ENCODE data around the gene WWOX.

WWOX gene

DNA sequence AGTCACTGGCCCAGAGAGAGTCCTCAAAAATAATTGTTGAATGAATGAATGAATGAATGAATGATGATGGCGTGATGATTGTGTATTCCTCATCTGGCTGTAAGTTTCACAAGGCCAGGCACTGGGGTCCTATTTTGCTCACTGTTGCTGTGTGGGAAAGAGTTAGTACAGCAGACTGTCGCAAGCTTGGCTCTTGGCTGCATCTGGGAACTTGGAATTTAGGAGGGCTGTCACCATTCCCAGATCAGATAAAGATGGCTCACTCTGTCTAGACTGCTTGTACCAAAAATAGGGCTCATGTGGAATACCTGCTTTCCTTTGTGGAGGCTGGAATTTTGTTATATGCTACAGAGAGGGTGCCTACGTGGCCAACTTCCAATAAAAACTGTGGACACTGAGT lies 530.6 kb downstream of the WWOX start:
- Histone ChIP-seq H3K4me1 (ENCODE audit: control insufficient read depth in 2 of 2, insufficient read depth in 2 of 2, low read length in 2 of 2) (no peaks in the 10 kb centered on the region), H3K9ac (ENCODE audit: low read depth in 1 of 2, low read length in 2 of 2) (no peak overlapping the region), H3K9me3 (ENCODE audit: control insufficient read depth in 2 of 2, low read length in 2 of 2) (no peaks in the 10 kb centered on the region), H3K36me3 (ENCODE audit: control insufficient read depth in 2 of 2, insufficient read depth in 2 of 2, low read length in 2 of 2) (no peaks in the 10 kb centered on the region), H3K27me3 (ENCODE audit: control insufficient read depth in 2 of 2, insufficient read depth in 2 of 2, low read length in 2 of 2) (no peaks in the 10 kb centered on the region), H3K4me3 (ENCODE audit: low read length in 2 of 2) (no peak overlapping the region), H3K27ac (ENCODE audit: low read depth in 2 of 2, low read length in 2 of 2) (no peak overlapping the region)

DNA sequence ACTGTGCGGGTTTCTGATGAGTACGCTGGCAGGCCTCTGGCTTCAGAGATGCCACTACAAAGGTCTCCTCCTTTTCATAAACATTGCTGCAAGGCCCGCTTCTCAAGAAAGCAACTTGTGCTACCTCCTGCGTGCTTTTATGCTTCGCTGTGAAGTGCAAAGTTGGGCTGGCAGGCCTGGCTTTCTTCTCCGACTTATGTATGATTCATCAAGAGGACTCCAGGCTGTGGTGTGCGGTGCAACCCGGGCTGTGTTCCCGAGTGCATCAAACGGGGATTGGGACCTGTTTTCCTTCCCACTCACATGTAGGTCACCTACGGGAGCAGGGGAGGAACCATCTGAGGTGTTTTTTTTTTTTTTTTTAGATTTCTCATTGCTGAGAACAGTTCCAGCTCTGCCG lies 534.1 kb downstream of the WWOX start:
- no peaks in the 10 kb centered on the region for H3K4me1 ChIP-seq (ENCODE audit: control insufficient read depth in 2 of 2, insufficient read depth in 2 of 2, low read length in 2 of 2)
- no peak overlapping the region for H3K4me3 ChIP-seq (ENCODE audit: low read length in 2 of 2)

DNA sequence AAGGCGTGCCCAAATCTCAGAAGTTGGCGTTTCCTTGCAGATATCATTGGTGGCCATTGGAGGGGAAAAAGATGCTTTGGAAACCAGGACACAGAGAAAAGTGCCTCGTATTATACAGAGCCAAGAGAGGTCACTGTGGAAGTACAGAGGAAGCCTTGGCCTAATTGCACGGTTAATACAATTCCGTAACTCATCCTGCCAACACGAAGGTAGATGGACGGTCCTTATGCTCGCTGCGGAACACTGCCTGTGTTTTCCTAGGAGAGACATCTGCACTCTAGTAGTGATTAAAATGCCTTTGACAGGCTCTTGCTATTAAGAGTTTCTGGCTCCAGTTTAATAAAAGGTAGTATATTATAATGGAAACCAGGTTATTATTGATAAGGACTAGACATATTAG lies 536.4 kb downstream of the WWOX start:
- H3K4me3 ChIP-seq (ENCODE audit: low read length in 2 of 2) = no peak overlapping the region
- no peaks in the 10 kb centered on the region for H3K4me1 ChIP-seq (ENCODE audit: control insufficient read depth in 2 of 2, insufficient read depth in 2 of 2, low read length in 2 of 2)
- no peak overlapping the region for H3K27ac ChIP-seq (ENCODE audit: low read depth in 2 of 2, low read length in 2 of 2)
- H3K27me3 ChIP-seq (ENCODE audit: control insufficient read depth in 2 of 2, insufficient read depth in 2 of 2, low read length in 2 of 2) = no peaks in the 10 kb centered on the region
- no peaks in the 10 kb centered on the region for H3K36me3 ChIP-seq (ENCODE audit: control insufficient read depth in 2 of 2, insufficient read depth in 2 of 2, low read length in 2 of 2)
- no peak overlapping the region for H3K9ac ChIP-seq (ENCODE audit: low read depth in 1 of 2, low read length in 2 of 2)
- H3K9me3 ChIP-seq (ENCODE audit: control insufficient read depth in 2 of 2, low read length in 2 of 2) = no peaks in the 10 kb centered on the region

More for the DNA sequence above, 534.1 kb downstream of the WWOX start:
- Histone ChIP-seq H3K27me3 (ENCODE audit: control insufficient read depth in 2 of 2, insufficient read depth in 2 of 2, low read length in 2 of 2) (no peaks in the 10 kb centered on the region), H3K9ac (ENCODE audit: low read depth in 1 of 2, low read length in 2 of 2) (no peak overlapping the region), H3K36me3 (ENCODE audit: control insufficient read depth in 2 of 2, insufficient read depth in 2 of 2, low read length in 2 of 2) (no peaks in the 10 kb centered on the region), H3K27ac (ENCODE audit: low read depth in 2 of 2, low read length in 2 of 2) (no peak overlapping the region), H3K9me3 (ENCODE audit: control insufficient read depth in 2 of 2, low read length in 2 of 2) (no peaks in the 10 kb centered on the region)

DNA sequence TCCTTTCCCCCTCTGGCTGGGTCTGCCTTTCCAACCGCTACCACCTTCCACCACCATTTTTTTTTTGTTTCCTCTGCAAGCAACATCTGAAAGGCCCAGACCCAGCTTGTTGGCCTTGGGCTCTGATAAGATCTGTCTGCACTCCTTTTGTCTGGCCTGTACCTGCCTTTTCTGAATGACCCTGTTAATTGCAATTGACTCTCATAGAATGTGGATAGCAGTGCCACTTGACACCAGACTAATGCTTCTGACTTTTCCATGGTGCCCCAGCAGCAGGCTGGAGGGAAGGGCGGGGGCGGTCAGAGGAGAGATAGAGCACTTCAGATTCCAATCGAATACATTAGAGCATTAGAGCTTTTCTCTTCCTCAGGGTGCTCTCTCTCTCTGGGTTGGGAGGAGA lies 538.9 kb downstream of the WWOX start:
- no peaks in the 10 kb centered on the region for H3K9me3 ChIP-seq (ENCODE audit: control insufficient read depth in 2 of 2, low read length in 2 of 2)
- no peak overlapping the region for H3K27ac ChIP-seq (ENCODE audit: low read depth in 2 of 2, low read length in 2 of 2)
- no peak overlapping the region for H3K9ac ChIP-seq (ENCODE audit: low read depth in 1 of 2, low read length in 2 of 2)
- H3K4me3 ChIP-seq (ENCODE audit: low read length in 2 of 2) = no peak overlapping the region
- no peaks in the 10 kb centered on the region for H3K4me1 ChIP-seq (ENCODE audit: control insufficient read depth in 2 of 2, insufficient read depth in 2 of 2, low read length in 2 of 2)
- no peaks in the 10 kb centered on the region for H3K27me3 ChIP-seq (ENCODE audit: control insufficient read depth in 2 of 2, insufficient read depth in 2 of 2, low read length in 2 of 2)
- no peaks in the 10 kb centered on the region for H3K36me3 ChIP-seq (ENCODE audit: control insufficient read depth in 2 of 2, insufficient read depth in 2 of 2, low read length in 2 of 2)

DNA sequence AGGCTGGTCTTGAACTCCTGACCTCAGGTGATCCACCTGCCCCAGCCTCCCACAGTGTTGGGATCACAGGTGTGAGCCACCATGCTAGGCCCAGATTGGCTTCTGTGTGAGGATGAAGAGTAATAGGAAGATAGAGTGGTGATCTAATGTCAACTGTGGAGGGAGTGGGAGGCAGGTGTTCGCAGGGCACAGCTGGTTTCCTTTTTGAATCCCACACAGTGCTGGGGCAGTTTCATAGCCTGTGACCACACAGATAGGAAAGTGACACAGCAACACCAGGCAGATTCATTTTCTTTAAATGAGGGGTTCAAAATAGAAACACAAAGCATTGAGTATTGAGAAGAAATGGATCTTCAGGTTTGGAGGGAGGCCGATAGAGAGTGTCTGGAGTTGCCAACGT lies 540.3 kb downstream of the WWOX start:
- Histone ChIP-seq H3K27ac (ENCODE audit: low read depth in 2 of 2, low read length in 2 of 2) (no peak overlapping the region), H3K27me3 (ENCODE audit: control insufficient read depth in 2 of 2, insufficient read depth in 2 of 2, low read length in 2 of 2) (no peaks in the 10 kb centered on the region), H3K4me1 (ENCODE audit: control insufficient read depth in 2 of 2, insufficient read depth in 2 of 2, low read length in 2 of 2) (no peaks in the 10 kb centered on the region), H3K9ac (ENCODE audit: low read depth in 1 of 2, low read length in 2 of 2) (no peak overlapping the region), H3K36me3 (ENCODE audit: control insufficient read depth in 2 of 2, insufficient read depth in 2 of 2, low read length in 2 of 2) (no peaks in the 10 kb centered on the region), H3K9me3 (ENCODE audit: control insufficient read depth in 2 of 2, low read length in 2 of 2) (no peaks in the 10 kb centered on the region), H3K4me3 (ENCODE audit: low read length in 2 of 2) (no peak overlapping the region)

DNA sequence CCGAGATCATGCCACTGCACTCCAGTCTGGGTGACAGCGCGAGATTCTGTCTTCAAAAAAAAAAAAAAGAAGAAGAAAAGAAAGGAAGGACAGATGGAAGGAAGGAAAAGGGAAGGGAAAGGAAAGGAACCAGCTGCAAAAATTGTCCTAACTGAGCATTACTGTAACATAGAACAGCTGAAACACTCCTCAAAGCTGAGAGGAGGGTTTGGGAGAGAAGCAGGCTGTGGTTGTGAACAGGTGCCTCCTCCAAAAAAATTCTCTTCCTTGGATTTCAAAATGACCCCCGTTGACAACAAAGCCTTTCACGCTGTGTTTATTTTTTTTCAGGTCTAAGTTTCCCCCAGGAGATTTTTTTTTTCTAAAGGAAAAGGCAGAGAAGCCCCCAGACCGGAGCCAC lies 541.4 kb downstream of the WWOX start:
- Histone ChIP-seq H3K4me1 (ENCODE audit: control insufficient read depth in 2 of 2, insufficient read depth in 2 of 2, low read length in 2 of 2) (no peaks in the 10 kb centered on the region), H3K9ac (ENCODE audit: low read depth in 1 of 2, low read length in 2 of 2) (no peak overlapping the region), H3K27ac (ENCODE audit: low read depth in 2 of 2, low read length in 2 of 2) (no peak overlapping the region), H3K27me3 (ENCODE audit: control insufficient read depth in 2 of 2, insufficient read depth in 2 of 2, low read length in 2 of 2) (no peaks in the 10 kb centered on the region), H3K36me3 (ENCODE audit: control insufficient read depth in 2 of 2, insufficient read depth in 2 of 2, low read length in 2 of 2) (no peaks in the 10 kb centered on the region), H3K9me3 (ENCODE audit: control insufficient read depth in 2 of 2, low read length in 2 of 2) (no peaks in the 10 kb centered on the region), H3K4me3 (ENCODE audit: low read length in 2 of 2) (no peak overlapping the region)

DNA sequence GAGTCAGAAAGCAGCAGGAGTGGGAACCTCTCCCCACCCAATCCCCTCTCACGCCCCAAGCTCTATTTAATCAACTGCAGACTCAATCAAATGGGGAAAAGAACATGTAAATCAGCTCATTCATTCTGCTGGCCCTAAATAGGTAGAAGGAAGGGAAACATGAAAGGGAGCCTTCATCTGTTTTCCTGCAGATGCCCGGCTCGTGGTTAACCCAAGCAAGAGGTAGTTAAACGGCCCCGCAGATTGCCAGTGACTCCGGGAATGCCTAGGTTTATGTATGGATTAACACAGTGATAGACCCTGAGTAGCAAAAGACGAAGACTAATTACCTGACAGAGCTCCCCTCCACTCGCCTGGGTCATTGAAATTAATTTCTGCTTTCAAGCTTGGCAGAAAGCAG lies 542.0 kb downstream of the WWOX start:
- H3K4me3 ChIP-seq (ENCODE audit: low read length in 2 of 2) = no peak overlapping the region
- no peak overlapping the region for H3K27ac ChIP-seq (ENCODE audit: low read depth in 2 of 2, low read length in 2 of 2)
- no peak overlapping the region for H3K9ac ChIP-seq (ENCODE audit: low read depth in 1 of 2, low read length in 2 of 2)
- no peaks in the 10 kb centered on the region for H3K27me3 ChIP-seq (ENCODE audit: control insufficient read depth in 2 of 2, insufficient read depth in 2 of 2, low read length in 2 of 2)
- H3K9me3 ChIP-seq (ENCODE audit: control insufficient read depth in 2 of 2, low read length in 2 of 2) = no peaks in the 10 kb centered on the region
- H3K4me1 ChIP-seq (ENCODE audit: control insufficient read depth in 2 of 2, insufficient read depth in 2 of 2, low read length in 2 of 2) = no peaks in the 10 kb centered on the region
- H3K36me3 ChIP-seq (ENCODE audit: control insufficient read depth in 2 of 2, insufficient read depth in 2 of 2, low read length in 2 of 2) = no peaks in the 10 kb centered on the region

DNA sequence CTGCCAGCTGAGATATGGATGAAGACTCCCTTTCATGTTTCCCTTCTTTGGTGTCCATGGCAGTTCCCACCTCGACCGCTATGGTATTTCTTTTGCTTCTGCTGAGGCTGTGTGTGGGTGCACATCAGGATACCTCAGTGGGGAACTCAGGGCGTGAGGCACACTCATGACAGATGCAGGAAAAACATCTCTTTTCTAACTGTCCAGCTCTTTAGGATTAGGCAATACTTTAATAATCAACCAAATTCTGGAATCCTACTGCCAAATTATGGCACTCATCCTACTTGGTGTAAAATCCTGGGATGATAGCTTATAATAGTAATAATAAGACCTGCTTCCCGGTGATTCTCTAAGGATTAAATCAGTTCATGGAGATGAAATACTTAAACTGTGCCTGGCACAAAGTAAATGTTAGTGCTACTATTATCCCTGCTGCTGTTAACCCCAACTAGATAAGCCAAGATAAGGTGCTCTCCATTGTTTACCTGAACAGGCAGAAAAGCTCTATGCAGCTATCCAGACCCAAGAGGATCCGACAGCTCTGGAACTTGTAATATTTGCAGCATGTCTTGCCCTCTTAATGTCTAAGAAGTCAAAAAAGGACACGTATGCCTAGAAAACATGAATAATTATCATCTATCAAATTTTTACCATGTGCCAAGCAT lies 543.3 kb downstream of the WWOX start:
- Histone ChIP-seq H3K4me1 (ENCODE audit: control insufficient read depth in 2 of 2, insufficient read depth in 2 of 2, low read length in 2 of 2) (no peaks in the 10 kb centered on the region), H3K27me3 (ENCODE audit: control insufficient read depth in 2 of 2, insufficient read depth in 2 of 2, low read length in 2 of 2) (no peaks in the 10 kb centered on the region), H3K36me3 (ENCODE audit: control insufficient read depth in 2 of 2, insufficient read depth in 2 of 2, low read length in 2 of 2) (no peaks in the 10 kb centered on the region), H3K4me3 (ENCODE audit: low read length in 2 of 2) (no peak overlapping the region), H3K27ac (ENCODE audit: low read depth in 2 of 2, low read length in 2 of 2) (no peak overlapping the region), H3K9me3 (ENCODE audit: control insufficient read depth in 2 of 2, low read length in 2 of 2) (no peaks in the 10 kb centered on the region), H3K9ac (ENCODE audit: low read depth in 1 of 2, low read length in 2 of 2) (no peak overlapping the region)

DNA sequence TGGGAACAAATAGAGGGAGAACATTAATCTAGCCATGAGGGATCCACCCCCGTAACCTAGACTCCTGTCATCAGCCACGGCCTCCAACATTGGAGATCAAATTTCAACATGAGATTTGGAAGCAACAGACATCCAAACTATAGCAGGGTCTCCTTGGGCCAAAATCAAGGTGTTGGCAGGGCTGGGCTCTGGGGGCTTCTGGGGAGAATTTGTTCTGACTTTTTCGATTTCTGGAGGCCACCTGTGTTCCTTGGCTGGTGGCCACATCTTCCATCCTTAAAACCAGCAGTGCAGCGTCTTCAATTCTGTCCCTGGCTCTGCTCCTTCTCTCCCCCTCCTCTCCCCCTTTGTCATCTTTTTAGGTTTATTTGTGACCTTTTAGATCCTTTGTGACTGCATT lies 546.2 kb downstream of the WWOX start:
- no peak overlapping the region for H3K27ac ChIP-seq (ENCODE audit: low read depth in 2 of 2, low read length in 2 of 2)
- H3K9me3 ChIP-seq (ENCODE audit: control insufficient read depth in 2 of 2, low read length in 2 of 2) = no peaks in the 10 kb centered on the region
- H3K9ac ChIP-seq (ENCODE audit: low read depth in 1 of 2, low read length in 2 of 2) = no peak overlapping the region
- no peaks in the 10 kb centered on the region for H3K4me1 ChIP-seq (ENCODE audit: control insufficient read depth in 2 of 2, insufficient read depth in 2 of 2, low read length in 2 of 2)
- H3K27me3 ChIP-seq (ENCODE audit: control insufficient read depth in 2 of 2, insufficient read depth in 2 of 2, low read length in 2 of 2) = no peaks in the 10 kb centered on the region
- no peak overlapping the region for H3K4me3 ChIP-seq (ENCODE audit: low read length in 2 of 2)
- H3K36me3 ChIP-seq (ENCODE audit: control insufficient read depth in 2 of 2, insufficient read depth in 2 of 2, low read length in 2 of 2) = no peaks in the 10 kb centered on the region

DNA sequence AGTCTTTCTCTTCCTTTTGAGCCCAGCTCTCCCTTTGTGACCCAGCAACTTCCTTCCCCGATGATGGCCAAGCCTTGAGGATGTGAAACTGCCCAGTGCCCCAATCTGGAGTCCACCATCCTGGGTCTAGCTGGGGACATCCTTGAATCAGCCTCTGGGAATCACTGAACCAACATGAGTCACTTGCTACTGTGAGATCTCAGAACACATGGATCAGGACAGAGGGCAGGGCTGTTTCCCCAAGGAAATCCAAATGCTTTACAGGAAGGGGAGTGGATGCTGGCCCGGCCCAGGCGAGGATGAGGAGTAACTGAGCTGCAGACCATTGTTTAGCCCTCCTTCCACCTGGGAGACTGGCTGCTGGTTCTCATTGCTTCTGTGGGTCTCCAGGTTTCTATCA lies 547.6 kb downstream of the WWOX start:
- Histone ChIP-seq H3K4me3 (ENCODE audit: low read length in 2 of 2) (no peak overlapping the region), H3K4me1 (ENCODE audit: control insufficient read depth in 2 of 2, insufficient read depth in 2 of 2, low read length in 2 of 2) (no peaks in the 10 kb centered on the region), H3K36me3 (ENCODE audit: control insufficient read depth in 2 of 2, insufficient read depth in 2 of 2, low read length in 2 of 2) (no peaks in the 10 kb centered on the region), H3K27me3 (ENCODE audit: control insufficient read depth in 2 of 2, insufficient read depth in 2 of 2, low read length in 2 of 2) (no peaks in the 10 kb centered on the region), H3K27ac (ENCODE audit: low read depth in 2 of 2, low read length in 2 of 2) (no peak overlapping the region), H3K9me3 (ENCODE audit: control insufficient read depth in 2 of 2, low read length in 2 of 2) (no peaks in the 10 kb centered on the region), H3K9ac (ENCODE audit: low read depth in 1 of 2, low read length in 2 of 2) (no peak overlapping the region)

DNA sequence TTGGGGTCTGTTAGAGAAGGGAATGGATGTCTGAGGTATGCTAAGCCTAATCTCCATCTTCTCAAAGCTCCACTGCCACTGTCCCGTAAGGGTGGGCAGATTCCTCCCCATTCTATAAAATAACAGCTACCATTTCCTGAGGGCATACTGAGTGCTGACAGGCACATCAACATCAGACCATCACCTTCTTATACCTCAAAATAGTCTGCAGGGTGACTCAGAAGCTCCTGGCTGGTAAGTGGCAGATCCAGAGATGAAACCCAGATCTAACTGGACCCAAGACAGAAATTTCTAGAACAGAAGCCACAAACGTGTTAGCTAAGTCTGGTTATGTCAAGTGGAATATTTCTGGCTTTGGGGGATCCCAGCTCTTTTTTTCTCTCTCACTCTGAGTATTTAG lies 548.0 kb downstream of the WWOX start:
- no peaks in the 10 kb centered on the region for H3K9me3 ChIP-seq (ENCODE audit: control insufficient read depth in 2 of 2, low read length in 2 of 2)
- no peaks in the 10 kb centered on the region for H3K36me3 ChIP-seq (ENCODE audit: control insufficient read depth in 2 of 2, insufficient read depth in 2 of 2, low read length in 2 of 2)
- no peak overlapping the region for H3K4me3 ChIP-seq (ENCODE audit: low read length in 2 of 2)
- H3K4me1 ChIP-seq (ENCODE audit: control insufficient read depth in 2 of 2, insufficient read depth in 2 of 2, low read length in 2 of 2) = no peaks in the 10 kb centered on the region
- no peak overlapping the region for H3K9ac ChIP-seq (ENCODE audit: low read depth in 1 of 2, low read length in 2 of 2)
- no peaks in the 10 kb centered on the region for H3K27me3 ChIP-seq (ENCODE audit: control insufficient read depth in 2 of 2, insufficient read depth in 2 of 2, low read length in 2 of 2)
- H3K27ac ChIP-seq (ENCODE audit: low read depth in 2 of 2, low read length in 2 of 2) = no peak overlapping the region

All from mucosa of rectum (tissue), 2 donors.